WTC11 (cell line): ENCODE data around the gene TBXT.

Experiments
- CBFB ChIP-seq: sonication (generic); formaldehyde crosslinking; IDR thresholded peaks from 2 replicates; pipeline ENCODE4 v1.8.1; 2022; ENCODE audit warnings: mild to moderate bottlenecking, low read depth, missing genetic modification reagents
- CTCF ChIP-seq: fragments of 200-600 bp; IDR thresholded peaks from 2 replicates; pipeline ENCODE4 v1.8.0; 2022; ENCODE audit warnings: antibody characterized with exemption
- ELF4 ChIP-seq: sonication (generic); formaldehyde crosslinking; IDR thresholded peaks from 2 replicates; pipeline ENCODE4 v1.8.1; 2022; ENCODE audit warnings: low read depth, mild to moderate bottlenecking, moderate library complexity, missing genetic modification reagents
- STAT6 ChIP-seq: sonication (generic); formaldehyde crosslinking; conservative IDR thresholded peaks from 2 replicates; pipeline ENCODE4 v1.8.1; 2023; ENCODE audit warnings: mild to moderate bottlenecking, low read depth, missing genetic modification reagents, moderate library complexity
- TF ChIP-seq, protein P1 (sequence below): sonication (generic); formaldehyde crosslinking; IDR thresholded peaks from 2 replicates; pipeline ENCODE4 v1.8.0; 2022; ENCODE audit warnings: mild to moderate bottlenecking, missing genetic modification reagents
- TF ChIP-seq, protein P2 (sequence below): sonication (generic); formaldehyde crosslinking; IDR thresholded peaks from 2 replicates; pipeline ENCODE4 v1.8.1; 2022; ENCODE audit warnings: low read depth, missing genetic modification reagents, borderline replicate concordance
- TF ChIP-seq, protein P3 (sequence below): sonication (generic); formaldehyde crosslinking; conservative IDR thresholded peaks from 2 replicates; pipeline ENCODE4 v1.8.1; 2022; ENCODE audit warnings: mild to moderate bottlenecking, missing genetic modification reagents

DNA sequence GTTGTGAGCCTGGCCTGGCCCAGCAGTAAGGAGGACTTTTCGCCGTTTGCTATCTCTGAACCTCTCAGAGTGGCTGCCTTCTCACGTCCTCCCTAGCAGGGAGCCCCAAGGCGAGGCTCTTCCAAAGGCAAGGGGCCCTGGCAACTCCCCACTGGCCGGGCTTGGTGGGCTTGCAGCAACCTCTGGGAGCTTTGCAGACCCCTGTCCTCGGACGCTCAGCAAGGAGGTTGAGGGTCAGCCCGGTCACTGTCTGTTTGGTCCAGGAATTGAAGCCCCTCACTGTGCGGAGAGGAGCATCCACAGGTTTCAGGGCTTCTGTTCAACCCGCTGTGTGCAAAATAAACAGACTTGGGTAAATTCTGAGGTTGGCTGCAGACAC lies 28.2 kb upstream of the TBXT start:
- no peak for TF ChIP-seq CTCF
- TF ChIP-seq, protein P1, sequence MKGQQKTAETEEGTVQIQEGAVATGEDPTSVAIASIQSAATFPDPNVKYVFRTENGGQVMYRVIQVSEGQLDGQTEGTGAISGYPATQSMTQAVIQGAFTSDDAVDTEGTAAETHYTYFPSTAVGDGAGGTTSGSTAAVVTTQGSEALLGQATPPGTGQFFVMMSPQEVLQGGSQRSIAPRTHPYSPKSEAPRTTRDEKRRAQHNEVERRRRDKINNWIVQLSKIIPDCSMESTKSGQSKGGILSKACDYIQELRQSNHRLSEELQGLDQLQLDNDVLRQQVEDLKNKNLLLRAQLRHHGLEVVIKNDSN (CRISPR knock-in tag): no peak
- no peak for TF ChIP-seq CBFB (CRISPR knock-in tag)
- TF ChIP-seq, protein P2, sequence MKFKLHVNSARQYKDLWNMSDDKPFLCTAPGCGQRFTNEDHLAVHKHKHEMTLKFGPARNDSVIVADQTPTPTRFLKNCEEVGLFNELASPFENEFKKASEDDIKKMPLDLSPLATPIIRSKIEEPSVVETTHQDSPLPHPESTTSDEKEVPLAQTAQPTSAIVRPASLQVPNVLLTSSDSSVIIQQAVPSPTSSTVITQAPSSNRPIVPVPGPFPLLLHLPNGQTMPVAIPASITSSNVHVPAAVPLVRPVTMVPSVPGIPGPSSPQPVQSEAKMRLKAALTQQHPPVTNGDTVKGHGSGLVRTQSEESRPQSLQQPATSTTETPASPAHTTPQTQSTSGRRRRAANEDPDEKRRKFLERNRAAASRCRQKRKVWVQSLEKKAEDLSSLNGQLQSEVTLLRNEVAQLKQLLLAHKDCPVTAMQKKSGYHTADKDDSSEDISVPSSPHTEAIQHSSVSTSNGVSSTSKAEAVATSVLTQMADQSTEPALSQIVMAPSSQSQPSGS (CRISPR knock-in tag): no peak
- TF ChIP-seq, protein P3, sequence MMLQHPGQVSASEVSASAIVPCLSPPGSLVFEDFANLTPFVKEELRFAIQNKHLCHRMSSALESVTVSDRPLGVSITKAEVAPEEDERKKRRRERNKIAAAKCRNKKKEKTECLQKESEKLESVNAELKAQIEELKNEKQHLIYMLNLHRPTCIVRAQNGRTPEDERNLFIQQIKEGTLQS: no peak
- no peak for TF ChIP-seq STAT6 (CRISPR knock-in tag)
- TF ChIP-seq ELF4 (CRISPR knock-in tag): no peak
